Measurements from ENCODE around the gene UGT3A1. TPM values are rescaled to one million over a fixed set of nuclear protein-coding genes. Genes with fewer than 3 reads are reported as not detected.

Gene UGT3A1
- total RNA-seq, 4 donors from 2014 or later = 0.42 to 4.6 (median 2.1) TPM

- Histone ChIP-seq H3K36me3 (no peaks in the 10 kb centered on the region), H3K4me1 (no peaks in the 10 kb centered on the region), H3K4me3 (no peak overlapping the region), H3K27ac (no peak overlapping the region), H3K9me3 (no peaks in the 10 kb centered on the region), H3K27me3 (peaks cover 4 to 15% (median 13%) of the 10 kb centered on the region in 3 donors)
- intact Hi-C loops (cut with DNase I; ENCODE audit: low total_unique reads) (loop anchor here (10.0 kb wide), 1 partner anchor 307 kb away; the partner anchor contains the start of gene SPEF2), in situ Hi-C loops (cut with MboI; ENCODE audit: low sequenced_read_pairs in 4 of 4) (loop anchor here in 2 of 4 donors (10.0 to 25.0 kb wide), 2 partner anchors 147 to 835 kb away; no protein-coding TSS in a partner anchor)
- DNase-seq (no peak), ATAC-seq (no peak)
- no peak for TF ChIP-seq POLR2A (IDR thresholded peaks at IDR 0.05)
- TF ChIP-seq CTCF (IDR thresholded peaks at IDR 0.05 in 4 of 5, conservative IDR thresholded peaks at IDR 0.05 in 1 of 5) = no peak
These were observed 69.3 kb downstream of the UGT3A1 start for GRCh38 chr5:35921930-35922329.

- no peak for ATAC-seq
- in situ Hi-C loops (cut with MboI; ENCODE audit: low sequenced_read_pairs in 4 of 4) (loop anchor here in 2 of 4 donors (10.0 to 25.0 kb wide), 2 partner anchors 146 to 834 kb away; no protein-coding TSS in a partner anchor), intact Hi-C loops (cut with DNase I; ENCODE audit: low total_unique reads) (loop anchor here (10.0 kb wide), 1 partner anchor 306 kb away; the partner anchor contains the start of gene SPEF2)
These were observed 70.3 kb downstream of the UGT3A1 start for GRCh38 chr5:35920890-35921289.

GRCh38 chr5:35919191-35919590 lies 72.0 kb downstream of the UGT3A1 start:
- Histone ChIP-seq H3K4me3 (no peak overlapping the region), H3K4me1 (no peaks in the 10 kb centered on the region), H3K36me3 (no peaks in the 10 kb centered on the region), H3K27me3 (peaks cover 0 to 12% (median 6%) of the 10 kb centered on the region in 3 donors), H3K9me3 (no peaks in the 10 kb centered on the region), H3K27ac (no peak overlapping the region)
- in situ Hi-C loops (cut with MboI; ENCODE audit: low sequenced_read_pairs in 4 of 4) = loop anchor here in 1 of 4 donors (25.0 kb wide), 1 partner anchor 832 kb away; no protein-coding TSS in a partner anchor
- intact Hi-C loops (cut with DNase I; ENCODE audit: low total_unique reads) = no loop called here
- no peak for ATAC-seq
- no peak for DNase-seq
- TF ChIP-seq POLR2A (IDR thresholded peaks at IDR 0.05) = no peak
- no peak for TF ChIP-seq CTCF (IDR thresholded peaks at IDR 0.05 in 4 of 5, conservative IDR thresholded peaks at IDR 0.05 in 1 of 5)

More at GRCh38 chr5:35920890-35921289, 70.3 kb downstream of the UGT3A1 start:
- Histone ChIP-seq H3K9me3 (no peaks in the 10 kb centered on the region), H3K27ac (no peak overlapping the region), H3K27me3 (peaks cover 4 to 13% (median 12%) of the 10 kb centered on the region in 3 donors), H3K4me3 (no peak overlapping the region), H3K4me1 (no peaks in the 10 kb centered on the region), H3K36me3 (no peaks in the 10 kb centered on the region)
- no peak for DNase-seq
- TF ChIP-seq POLR2A (IDR thresholded peaks at IDR 0.05) = no peak

GRCh38 chr5:35908814-35909213 lies 82.4 kb downstream of the UGT3A1 start:
- Histone ChIP-seq H3K27ac (no peak overlapping the region), H3K9me3 (no peaks in the 10 kb centered on the region), H3K36me3 (no peaks in the 10 kb centered on the region), H3K4me3 (no peak overlapping the region), H3K27me3 (no peaks in the 10 kb centered on the region), H3K4me1 (no peaks in the 10 kb centered on the region)
- in situ Hi-C loops (cut with MboI; ENCODE audit: low sequenced_read_pairs in 4 of 4) = loop anchor here in 1 of 4 donors (25.0 kb wide), 1 partner anchor 822 kb away; no protein-coding TSS in a partner anchor
- ATAC-seq = no peak
- intact Hi-C loops (cut with DNase I; ENCODE audit: low total_unique reads) = no loop called here
- TF ChIP-seq CTCF (IDR thresholded peaks at IDR 0.05 in 4 of 5, conservative IDR thresholded peaks at IDR 0.05 in 1 of 5) (no peak), POLR2A (IDR thresholded peaks at IDR 0.05) (no peak)
- DNase-seq = no peak

GRCh38 chr5:35908228-35908627 lies 83.0 kb downstream of the UGT3A1 start:
- Histone ChIP-seq H3K36me3 (no peaks in the 10 kb centered on the region), H3K9me3 (no peaks in the 10 kb centered on the region), H3K27me3 (no peaks in the 10 kb centered on the region), H3K27ac (no peak overlapping the region), H3K4me3 (no peak overlapping the region), H3K4me1 (no peaks in the 10 kb centered on the region)
- intact Hi-C loops (cut with DNase I; ENCODE audit: low total_unique reads) (no loop called here), in situ Hi-C loops (cut with MboI; ENCODE audit: low sequenced_read_pairs in 4 of 4) (loop anchor here in 1 of 4 donors (25.0 kb wide), 1 partner anchor 821 kb away; no protein-coding TSS in a partner anchor)
- no peak for DNase-seq
- no peak for ATAC-seq
- TF ChIP-seq CTCF (IDR thresholded peaks at IDR 0.05 in 4 of 5, conservative IDR thresholded peaks at IDR 0.05 in 1 of 5) = no peak
- no peak for TF ChIP-seq POLR2A (IDR thresholded peaks at IDR 0.05)
